COLO668 (cell line): ENCODE data around the gene PRPF19.
A peak's percentile ranks its signal among the peaks of the same experiment; 100 is the strongest.

Experiments
- DNase-seq: peaks from one replicate; lab custom pipeline; 2025; ENCODE audit not compliant: unreplicated experiment; lab: John Stamatoyannopoulos, UW

Gene PRPF19

GRCh38 chr11:60906132-60906972 is at the start of gene PRPF19:
Gene PRPF19 (minus strand): TSS chr11:60906585. CDS start chr11:60906382, 203 bp downstream.
- DNase-seq = peak; percentile 97

- no peak for DNase-seq
These were observed 49.2 kb upstream of the PRPF19 start for GRCh38 chr11:60955571-60955970.

- DNase-seq = no peak
These were observed 48.0 kb upstream of the PRPF19 start for GRCh38 chr11:60954421-60954820.

- no peak for DNase-seq
These were observed 47.4 kb upstream of the PRPF19 start for GRCh38 chr11:60953781-60954180.

- DNase-seq = no peak
These were observed 46.4 kb upstream of the PRPF19 start for GRCh38 chr11:60952742-60953170.

GRCh38 chr11:60951904-60952741 is 45.7 kb upstream of the PRPF19 start, which contains the start of gene SLC15A3:
Gene SLC15A3 (minus strand): TSS chr11:60952176. CDS start chr11:60951551, 625 bp downstream.
- DNase-seq = peak; percentile 32

GRCh38 chr11:60951606-60951903 is 45.2 kb upstream of the PRPF19 start:
- DNase-seq = peak; percentile 36

GRCh38 chr11:60950933-60951605 is 44.7 kb upstream of the PRPF19 start:
- DNase-seq = peak; percentile 53

- DNase-seq = no peak
These were observed 43.6 kb upstream of the PRPF19 start for GRCh38 chr11:60950024-60950423.

- no peak for DNase-seq
These were observed 41.9 kb upstream of the PRPF19 start for GRCh38 chr11:60948250-60948649.

- no peak for DNase-seq
These were observed 41.3 kb upstream of the PRPF19 start for GRCh38 chr11:60947700-60948099.

GRCh38 chr11:60946601-60947264 is 40.3 kb upstream of the PRPF19 start:
- peak; percentile 49 for DNase-seq

GRCh38 chr11:60945295-60945667 is 38.9 kb upstream of the PRPF19 start:
- DNase-seq = no peak

- no peak for DNase-seq
These were observed 38.3 kb upstream of the PRPF19 start for GRCh38 chr11:60944490-60945294.

- DNase-seq = peak; percentile 76
These were observed 36.7 kb upstream of the PRPF19 start for GRCh38 chr11:60942970-60943565.

- peak; percentile 31 for DNase-seq
These were observed 35.8 kb upstream of the PRPF19 start for GRCh38 chr11:60942219-60942618.

- DNase-seq = no peak
These were observed 35.2 kb upstream of the PRPF19 start for GRCh38 chr11:60941371-60942119.

GRCh38 chr11:60939855-60940254 is 33.5 kb upstream of the PRPF19 start:
- DNase-seq = no peak

GRCh38 chr11:60939301-60939700 is 32.9 kb upstream of the PRPF19 start:
- DNase-seq = no peak
